ENCODE measurements around the gene SLC45A1.

GRCh38 chr1:8329439-8329838, 11.5 kb downstream of the SLC45A1 start:
- TF ChIP-seq CTCF (IDR thresholded peaks at IDR 0.05; ENCODE audit: poor library complexity) (no peak), EZH2 (IDR thresholded peaks at IDR 0.05; ENCODE audit: borderline replicate concordance) (no peak)
